T-helper 2 cell (primary cell): Measurements from ENCODE around the gene PHOSPHO1.
"Not testable (repeated sequence)": the region's sequence is repeated elsewhere in the genome, so short reads cannot be mapped to it uniquely, and the experiment has no call there.

Experiments used
- DNase-seq, 5 experiments: peaks; one replicate each; pipeline versions ENCODE4 v3.0.0 to v3.0.0-alpha.2; 2012 to 2022

PHOSPHO1 gene

GRCh38 chr17:49191917-49192741, 38.5 kb downstream of the PHOSPHO1 start:
- DNase-seq = peak; percentile 72 to 91 (median 77)

- peak in 1 of 5 experiments; percentile 88 for DNase-seq
Measured at GRCh38 chr17:49191409-49191916, 39.1 kb downstream of the PHOSPHO1 start.

GRCh38 chr17:49190932-49191331, 39.7 kb downstream of the PHOSPHO1 start:
- peak in 1 of 5 experiments; percentile 31 for DNase-seq

- DNase-seq = no peak
Measured at GRCh38 chr17:49187301-49187700, 43.3 kb downstream of the PHOSPHO1 start.

GRCh38 chr17:49185381-49185780, 45.2 kb downstream of the PHOSPHO1 start:
- not testable (repeated sequence) for DNase-seq

GRCh38 chr17:49184522-49184921, 46.1 kb downstream of the PHOSPHO1 start:
- DNase-seq = not testable (repeated sequence)

- DNase-seq = no peak
Measured at GRCh38 chr17:49183801-49184200, 46.8 kb downstream of the PHOSPHO1 start.

- no peak for DNase-seq
Measured at GRCh38 chr17:49183341-49183740, 47.2 kb downstream of the PHOSPHO1 start.

- DNase-seq = no peak
Measured at GRCh38 chr17:49180998-49181635, 49.5 kb downstream of the PHOSPHO1 start.

GRCh38 chr17:49180303-49180702, 50.3 kb downstream of the PHOSPHO1 start:
- DNase-seq = peak; percentile 35 to 50 (median 49)

- not testable (repeated sequence) for DNase-seq
Measured at GRCh38 chr17:49175978-49176377, 54.6 kb downstream of the PHOSPHO1 start.
